GM10266 (cell line): ENCODE data around the gene TRPC3.

ENCODE experiments used
- DNase-seq: peaks from one replicate; pipeline ENCODE4 v3.0.0; 2012; ENCODE audit errors: extremely low spot score
- CTCF ChIP-seq: IDR thresholded peaks from 2 replicates; pipeline ENCODE4 v1.5.1; 2012; ENCODE audit warnings: mild to moderate bottlenecking, low read depth; ENCODE audit not compliant: control insufficient read depth, insufficient read depth; ENCODE audit errors: missing control alignments

Gene TRPC3

GRCh38 chr4:121876070-121876469 is 75.8 kb downstream of the TRPC3 start:
- no peak for DNase-seq
- no peak for TF ChIP-seq CTCF

- TF ChIP-seq CTCF, result no peak
- DNase-seq, result no peak
Observed at GRCh38 chr4:121875652-121876051, 76.2 kb downstream of the TRPC3 start.

GRCh38 chr4:121873604-121874003 is 78.3 kb downstream of the TRPC3 start:
- no peak for TF ChIP-seq CTCF
- DNase-seq, result no peak

- no peak for TF ChIP-seq CTCF
- DNase-seq, result peak; percentile 89
Observed at GRCh38 chr4:121869841-121870822, 81.7 kb downstream of the TRPC3 start, which contains the start of gene BBS7. Gene BBS7, minus strand, starts transcription at chr4:121870474. Its CDS starts 161 bp downstream, at chr4:121870313.

- TF ChIP-seq CTCF, result no peak
- DNase-seq, result no peak
Observed at GRCh38 chr4:121863799-121864198, 88.1 kb downstream of the TRPC3 start.

GRCh38 chr4:121861426-121861825 is 90.4 kb downstream of the TRPC3 start:
- TF ChIP-seq CTCF, result no peak
- DNase-seq, result no peak

- TF ChIP-seq CTCF, result no peak
- no peak for DNase-seq
Observed at GRCh38 chr4:121860121-121860520, 91.7 kb downstream of the TRPC3 start.
